Measurements from ENCODE around the gene INF2.
"Not testable (repeated sequence)": the region's sequence is repeated elsewhere in the genome, so short reads cannot be mapped to it uniquely, and the experiment has no call there.

INF2 gene

GRCh38 chr14:104745431-104745830 lies 56.0 kb downstream of the INF2 start:
- H3K27me3 Mint-ChIP-seq, result peaks cover 29% of the 10 kb centered on the region
- no peak overlapping the region for H3K27ac Mint-ChIP-seq
- no peaks in the 10 kb centered on the region for H3K36me3 Mint-ChIP-seq
- H3K9me3 Mint-ChIP-seq, result no peaks in the 10 kb centered on the region
- no peak for ATAC-seq
- no peak overlapping the region for H3K4me3 Mint-ChIP-seq
- H3K4me1 Mint-ChIP-seq, result peaks cover 30% of the 10 kb centered on the region

DNA sequence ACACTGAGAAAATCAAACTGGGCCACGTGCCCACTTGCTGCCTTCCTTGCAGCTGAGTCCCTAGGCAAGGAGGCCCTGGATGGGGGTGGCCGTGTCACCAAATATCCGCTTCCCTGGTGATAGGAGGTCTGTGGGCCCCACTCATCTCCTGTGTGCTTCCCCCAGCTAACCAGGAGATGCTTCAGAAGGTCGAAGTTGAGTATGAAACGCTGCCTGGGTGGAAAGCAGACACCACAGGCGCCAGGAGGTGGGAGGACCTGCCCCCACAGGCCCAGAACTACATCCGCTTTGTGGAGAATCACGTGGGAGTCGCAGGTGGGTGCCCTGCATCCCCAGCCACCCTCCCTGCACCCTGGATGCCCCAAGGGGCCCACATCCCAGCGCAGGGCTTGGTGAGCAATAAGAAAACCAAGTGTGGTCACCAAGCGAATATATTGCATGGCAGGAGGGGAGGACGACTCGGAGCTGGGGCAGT lies 56.7 kb downstream of the INF2 start:
- no peaks in the 10 kb centered on the region for H3K9me3 Mint-ChIP-seq
- peaks cover 24% of the 10 kb centered on the region for H3K27me3 Mint-ChIP-seq
- H3K27ac Mint-ChIP-seq, result no peak overlapping the region
- H3K4me1 Mint-ChIP-seq, result peaks cover 29% of the 10 kb centered on the region
- H3K4me3 Mint-ChIP-seq, result no peak overlapping the region
- H3K36me3 Mint-ChIP-seq, result no peaks in the 10 kb centered on the region
- ATAC-seq, result peak; percentile 72

- no peak for ATAC-seq
- Mint-ChIP-seq H3K4me1 (peaks cover 21% of the 10 kb centered on the region), H3K4me3 (no peak overlapping the region), H3K27ac (no peak overlapping the region), H3K36me3 (no peaks in the 10 kb centered on the region), H3K9me3 (no peaks in the 10 kb centered on the region), H3K27me3 (peaks cover 15% of the 10 kb centered on the region)
Observed at GRCh38 chr14:104746934-104747481, 57.6 kb downstream of the INF2 start.

- Mint-ChIP-seq H3K27me3 (peaks cover 6% of the 10 kb centered on the region), H3K27ac (no peak overlapping the region), H3K4me1 (peaks cover 19% of the 10 kb centered on the region), H3K9me3 (no peaks in the 10 kb centered on the region), H3K36me3 (no peaks in the 10 kb centered on the region), H3K4me3 (no peak overlapping the region)
- ATAC-seq, result no peak
Observed at GRCh38 chr14:104747876-104748275, 58.5 kb downstream of the INF2 start.

DNA sequence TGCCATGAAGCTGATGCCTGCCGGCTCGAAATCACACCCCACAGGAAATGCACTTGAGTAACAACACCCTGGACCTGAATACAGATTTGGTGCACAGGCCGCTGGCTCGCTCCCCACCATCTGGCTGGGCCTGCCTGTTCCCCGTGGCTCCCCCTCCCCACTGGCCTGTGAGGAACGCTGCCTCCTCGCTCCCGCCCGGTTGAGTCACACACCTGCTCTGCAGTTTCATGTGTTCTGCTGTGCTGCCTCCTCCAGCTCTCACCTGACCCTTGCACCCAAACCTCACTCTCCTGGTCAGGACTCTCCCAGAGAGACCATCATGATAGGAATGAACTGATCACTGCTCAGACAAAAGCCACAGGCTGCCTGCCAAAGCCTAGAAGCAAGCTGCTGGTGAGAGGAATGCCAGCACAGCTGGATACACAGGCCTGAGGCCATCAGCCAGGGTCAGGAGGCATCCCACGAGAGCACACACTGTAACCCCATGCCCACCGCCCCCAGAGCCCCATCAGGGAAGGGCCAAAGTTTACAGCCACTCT lies 59.8 kb downstream of the INF2 start:
- Mint-ChIP-seq H3K4me3 (no peak overlapping the region), H3K9me3 (no peaks in the 10 kb centered on the region), H3K4me1 (peaks cover 27% of the 10 kb centered on the region), H3K27ac (peak overlapping the region; percentile 17), H3K27me3 (no peaks in the 10 kb centered on the region), H3K36me3 (no peaks in the 10 kb centered on the region)
- no peak for ATAC-seq

DNA sequence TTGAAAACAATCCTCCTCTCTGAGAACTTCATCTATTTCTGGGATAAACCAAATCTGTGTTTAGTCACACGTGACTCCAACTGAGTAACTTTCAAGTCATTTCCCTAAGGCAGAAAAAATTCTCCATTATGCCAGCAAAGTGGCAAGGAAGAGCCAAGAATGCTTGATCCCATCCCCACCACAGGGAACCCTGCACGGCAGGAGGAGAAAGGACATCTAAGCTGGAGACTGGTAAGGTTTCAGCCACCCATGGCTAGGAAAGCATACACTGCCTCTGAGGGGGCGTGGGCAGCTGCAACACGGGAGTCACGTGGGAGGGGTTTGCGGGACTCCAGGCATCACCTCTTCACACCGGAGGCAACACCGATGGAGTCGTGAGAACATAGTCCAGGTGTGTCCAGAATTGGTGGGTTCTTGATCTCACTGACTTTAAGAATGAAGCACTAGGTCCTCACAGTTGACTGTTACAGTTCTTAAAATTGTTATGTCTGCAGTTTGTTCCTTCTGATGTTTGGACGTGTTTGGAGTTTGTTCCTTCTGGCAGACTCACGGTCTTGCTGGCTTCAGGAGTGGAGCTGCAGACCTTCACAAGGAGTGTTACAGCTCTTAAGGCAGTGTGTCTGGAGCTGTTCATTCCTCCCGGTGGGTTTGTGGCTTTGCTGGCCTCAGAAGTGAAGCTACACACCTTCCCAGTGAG lies 60.8 kb downstream of the INF2 start:
- Mint-ChIP-seq H3K27ac (no peak overlapping the region), H3K4me1 (peaks cover 38% of the 10 kb centered on the region), H3K27me3 (no peaks in the 10 kb centered on the region), H3K36me3 (peaks cover 4% of the 10 kb centered on the region), H3K9me3 (no peaks in the 10 kb centered on the region), H3K4me3 (no peak overlapping the region)
- no peak for ATAC-seq

DNA sequence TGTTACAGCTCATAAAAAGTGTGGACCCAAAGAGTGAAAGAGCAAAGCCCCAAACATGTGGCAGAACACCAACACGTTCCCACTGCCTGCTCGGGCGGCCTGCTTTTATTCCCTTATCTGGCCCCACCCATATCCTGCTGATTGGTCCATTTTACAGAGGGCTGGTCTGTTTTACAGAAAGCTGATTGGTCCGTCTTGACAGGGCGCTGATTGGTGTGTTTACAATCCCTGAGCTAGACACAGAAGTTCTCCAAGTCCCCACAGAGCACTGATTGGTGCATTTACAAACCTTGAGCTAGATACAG lies 61.3 kb downstream of the INF2 start:
- peaks cover 39% of the 10 kb centered on the region for H3K4me1 Mint-ChIP-seq
- H3K27me3 Mint-ChIP-seq, H3K4me3 Mint-ChIP-seq, H3K36me3 Mint-ChIP-seq, H3K9me3 Mint-ChIP-seq, H3K27ac Mint-ChIP-seq, ATAC-seq: not testable (repeated sequence)

DNA sequence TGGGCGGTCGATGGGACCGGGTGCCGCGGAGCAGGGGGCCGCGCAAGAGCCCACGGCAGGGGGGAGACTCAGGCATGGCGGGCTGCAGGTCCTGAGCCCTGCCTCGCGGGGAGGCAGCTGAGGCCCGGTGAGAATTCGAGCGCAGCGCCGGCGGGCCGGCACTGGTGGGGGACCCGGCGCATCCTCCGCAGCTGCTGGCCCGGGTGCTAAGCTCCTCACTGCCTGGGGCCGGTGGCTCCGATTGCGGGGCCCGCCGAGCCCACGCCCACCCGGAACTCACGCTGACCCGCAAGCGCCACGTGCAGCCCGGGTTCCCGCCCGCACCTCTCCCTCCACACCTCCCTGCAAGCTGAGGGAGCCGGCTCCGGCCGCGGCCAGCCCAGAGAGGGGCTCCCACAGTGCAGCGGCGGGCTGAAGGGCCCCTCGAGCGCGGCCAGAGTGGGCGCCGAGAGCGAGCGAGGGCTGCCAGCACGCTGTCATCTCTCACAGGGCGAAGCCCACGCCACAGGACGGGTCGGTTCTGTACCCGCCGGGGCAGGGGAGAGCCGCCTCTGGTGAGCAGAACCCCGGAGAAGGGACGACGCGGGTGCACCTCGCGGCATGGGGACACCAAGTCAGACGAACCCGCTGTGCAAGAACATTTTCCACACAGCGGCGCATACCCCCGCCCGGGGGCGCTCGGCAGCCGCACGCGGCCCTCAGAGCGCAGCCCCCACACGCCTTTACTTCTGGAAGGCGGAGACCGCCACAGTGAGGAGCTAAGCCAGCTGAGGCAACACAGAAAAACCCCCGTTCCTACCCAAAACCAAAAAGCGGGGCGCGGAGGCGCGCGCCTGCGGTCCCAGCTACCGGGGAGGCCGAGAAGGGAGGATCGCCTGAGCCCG lies 62.4 kb downstream of the INF2 start:
- H3K9me3 Mint-ChIP-seq, result no peaks in the 10 kb centered on the region
- peak overlapping the region; percentile 80 for H3K4me3 Mint-ChIP-seq
- ATAC-seq, result no peak
- H3K27me3 Mint-ChIP-seq, result no peaks in the 10 kb centered on the region
- peak overlapping the region; percentile 72 for H3K27ac Mint-ChIP-seq
- H3K4me1 Mint-ChIP-seq, result peaks cover 41% of the 10 kb centered on the region
- peaks cover 10% of the 10 kb centered on the region for H3K36me3 Mint-ChIP-seq

DNA sequence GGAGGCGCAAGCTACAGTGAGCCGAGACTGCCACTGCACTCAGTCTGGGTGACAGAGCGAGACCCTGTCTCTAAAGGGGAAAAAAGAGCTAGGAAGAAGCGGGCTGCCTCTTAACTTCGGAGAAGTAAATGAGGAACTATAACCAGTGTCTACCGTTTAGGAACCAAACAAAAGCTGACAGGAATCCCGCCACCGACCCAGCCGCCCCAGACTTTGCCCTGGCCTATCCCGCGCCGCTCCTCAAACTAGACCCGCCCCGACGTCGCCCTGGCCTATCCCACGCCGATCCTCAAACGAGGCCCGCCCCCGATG lies 63.0 kb downstream of the INF2 start:
- H3K27me3 Mint-ChIP-seq, result no peaks in the 10 kb centered on the region
- H3K4me1 Mint-ChIP-seq, result peaks cover 47% of the 10 kb centered on the region
- peaks cover 14% of the 10 kb centered on the region for H3K36me3 Mint-ChIP-seq
- H3K27ac Mint-ChIP-seq, result peak overlapping the region; percentile 72
- H3K4me3 Mint-ChIP-seq, result peak overlapping the region; percentile 80
- H3K9me3 Mint-ChIP-seq, result no peaks in the 10 kb centered on the region
- ATAC-seq, result no peak

DNA sequence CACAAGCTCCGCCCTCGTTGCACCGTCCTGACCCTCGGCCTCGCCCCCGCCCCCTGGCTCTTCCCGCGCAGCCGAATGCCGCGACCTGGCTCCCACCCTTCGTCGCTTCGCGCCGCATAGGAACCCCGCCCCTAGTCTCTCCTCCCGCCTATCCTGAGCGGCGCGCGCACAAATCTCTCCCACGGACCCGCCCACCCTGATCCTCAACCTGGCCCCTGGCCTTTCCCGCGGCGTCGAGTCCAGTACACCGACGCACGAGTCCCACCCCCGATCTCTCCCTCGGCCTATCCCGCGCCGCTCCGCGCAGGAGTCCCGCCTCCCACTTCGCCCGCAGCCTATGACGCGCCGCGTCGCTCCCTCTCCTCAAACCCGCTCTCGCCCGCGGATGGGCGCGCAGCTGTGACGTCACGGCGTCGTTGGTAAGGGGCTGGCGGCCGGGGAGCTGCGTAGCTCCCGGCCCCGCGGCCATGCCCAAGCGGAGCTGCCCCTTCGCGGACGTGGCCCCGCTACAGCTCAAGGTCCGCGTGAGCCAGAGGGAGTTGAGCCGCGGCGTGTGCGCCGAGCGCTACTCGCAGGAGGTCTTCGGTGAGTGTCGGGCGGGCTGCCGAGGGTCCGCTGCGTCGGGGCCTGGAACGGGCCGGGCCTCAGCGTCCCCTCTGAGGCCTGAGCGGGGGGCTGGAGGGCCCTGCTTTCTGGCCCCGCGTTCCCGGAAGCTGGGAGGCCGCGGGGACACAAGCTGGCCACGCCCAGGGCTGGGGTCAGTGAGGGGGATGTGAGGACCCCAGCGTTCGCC lies 63.5 kb downstream of the INF2 start, which contains the start of gene SIVA1:
Gene SIVA1, plus strand, starts transcription at position 413 of the 793 bp plus-strand sequence. Its CDS starts 55 bp downstream, at position 468.
- Mint-ChIP-seq H3K9me3 (no peaks in the 10 kb centered on the region), H3K4me3 (peak within 1 kb of the TSS; percentile 80), H3K36me3 (peaks cover 15% of the 10 kb centered on the region), H3K4me1 (peaks cover 53% of the 10 kb centered on the region), H3K27ac (peak within 1 kb of the TSS; percentile 72), H3K27me3 (no peaks in the 10 kb centered on the region)
- ATAC-seq, result peak; percentile 97

DNA sequence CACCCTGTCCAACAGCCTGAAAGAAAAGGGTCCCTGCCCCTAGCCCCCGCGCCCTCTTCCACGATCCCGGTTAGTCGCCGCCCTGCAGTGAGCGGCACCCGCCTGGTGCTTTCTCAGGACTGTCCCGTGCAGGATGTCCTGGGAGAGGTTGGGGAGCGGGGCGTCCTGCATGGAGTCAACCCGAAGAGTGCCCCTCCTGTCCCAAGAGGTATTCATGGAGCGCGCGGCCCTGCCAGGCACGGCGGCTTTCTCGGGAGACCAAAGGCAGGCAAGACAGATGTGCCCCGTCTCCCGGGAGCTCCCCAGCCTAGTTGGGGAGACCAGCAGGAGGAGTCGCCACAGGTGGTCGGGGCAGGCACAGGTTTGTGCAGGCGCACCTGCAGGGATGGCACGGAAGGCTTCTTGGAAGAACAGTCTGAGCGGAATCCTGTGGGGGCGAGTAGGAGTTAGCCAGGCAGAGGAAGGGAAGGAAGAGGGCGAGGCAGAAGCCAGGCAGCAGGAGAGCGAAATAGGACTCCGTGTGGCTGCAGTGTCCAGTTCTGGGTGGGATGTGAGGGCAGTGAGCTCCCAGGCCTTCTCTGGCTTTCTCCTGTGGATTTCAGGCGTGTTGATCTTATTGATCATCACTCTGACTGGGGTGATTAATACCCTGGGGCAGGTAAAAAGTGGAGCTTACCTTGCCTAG lies 64.3 kb downstream of the INF2 start:
- no peak for ATAC-seq
- H3K27ac Mint-ChIP-seq, result peak overlapping the region; percentile 72
- H3K27me3 Mint-ChIP-seq, result no peaks in the 10 kb centered on the region
- H3K4me3 Mint-ChIP-seq, result peak overlapping the region; percentile 80
- peaks cover 54% of the 10 kb centered on the region for H3K4me1 Mint-ChIP-seq
- H3K9me3 Mint-ChIP-seq, result no peaks in the 10 kb centered on the region
- H3K36me3 Mint-ChIP-seq, result peaks cover 20% of the 10 kb centered on the region

DNA sequence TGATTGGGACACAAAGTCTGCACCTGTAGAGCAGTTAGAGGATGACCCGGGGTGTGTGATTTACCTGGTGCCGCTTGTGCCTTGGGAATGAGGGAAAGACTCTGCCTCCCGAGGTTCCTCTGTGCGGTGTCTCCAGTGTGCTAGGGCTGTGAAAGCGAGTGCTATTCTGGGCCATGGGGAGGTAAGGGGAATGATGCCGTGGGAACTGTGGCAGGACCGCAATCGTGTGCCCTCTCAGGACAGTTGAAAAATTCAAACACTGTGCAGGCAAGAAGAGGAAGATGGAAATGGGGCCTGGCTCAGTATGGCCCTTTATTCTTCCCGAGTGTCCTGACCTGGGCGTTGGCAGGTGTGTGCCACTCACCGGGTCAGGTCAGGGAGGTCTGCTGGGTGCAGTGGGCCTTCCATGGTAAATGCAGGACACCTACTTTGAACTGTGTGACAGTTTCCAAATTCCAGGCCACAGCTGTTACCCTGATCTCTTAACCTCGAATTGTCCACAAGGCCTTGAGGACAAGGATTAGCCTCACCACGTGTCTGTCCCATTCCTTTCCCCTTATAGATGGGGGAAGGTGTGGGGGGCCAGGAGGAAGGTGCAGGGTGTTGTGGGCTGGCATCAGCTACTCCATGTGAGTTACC lies 64.9 kb downstream of the INF2 start:
- Mint-ChIP-seq H3K36me3 (peaks cover 26% of the 10 kb centered on the region), H3K27ac (peak overlapping the region; percentile 72), H3K4me3 (peak overlapping the region; percentile 80), H3K27me3 (no peaks in the 10 kb centered on the region), H3K9me3 (no peaks in the 10 kb centered on the region), H3K4me1 (peaks cover 47% of the 10 kb centered on the region)
- ATAC-seq, result no peak

DNA sequence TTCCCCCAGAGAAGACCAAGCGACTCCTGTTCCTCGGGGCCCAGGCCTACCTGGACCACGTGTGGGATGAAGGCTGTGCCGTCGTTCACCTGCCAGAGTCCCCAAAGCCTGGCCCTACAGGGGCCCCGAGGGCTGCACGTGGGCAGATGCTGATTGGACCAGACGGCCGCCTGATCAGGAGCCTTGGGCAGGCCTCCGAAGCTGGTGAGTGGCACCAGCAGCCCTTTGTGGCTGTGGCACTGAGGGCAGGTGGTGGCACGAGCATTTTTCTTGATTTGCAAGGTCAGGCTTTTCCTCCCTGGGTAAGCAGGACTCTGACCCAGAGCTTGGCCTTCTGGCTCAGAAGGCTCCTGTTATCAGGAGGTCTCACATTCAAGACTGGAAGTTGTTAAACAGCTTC lies 66.2 kb downstream of the INF2 start:
- H3K27ac Mint-ChIP-seq, result peak overlapping the region; percentile 7
- H3K36me3 Mint-ChIP-seq, result peaks cover 38% of the 10 kb centered on the region
- H3K9me3 Mint-ChIP-seq, result no peaks in the 10 kb centered on the region
- H3K27me3 Mint-ChIP-seq, result no peaks in the 10 kb centered on the region
- no peak overlapping the region for H3K4me3 Mint-ChIP-seq
- no peak for ATAC-seq
- H3K4me1 Mint-ChIP-seq, result peaks cover 46% of the 10 kb centered on the region
